Suprapubic skin (tissue), 3 donors: ENCODE data around the gene ATXN7L2.

ENCODE experiments used
- CTCF ChIP-seq, 2 donors: fragments of 200-600 bp in 1 of 2; fragments of 450-650 bp in 1 of 2; sonication (generic) in 1 of 2; IDR thresholded peaks; one replicate each; pipeline ENCODE4 v1.5.1; 2016 to 2019; ENCODE audit warnings: antibody characterized with exemption in 2 of 2, mild to moderate bottlenecking in 1 of 2, moderate library complexity in 1 of 2
- EP300 ChIP-seq: sonication (generic); formaldehyde crosslinking; IDR thresholded peaks from one replicate; pipeline ENCODE4 v1.6.1; 2017; ENCODE audit warnings: antibody characterized with exemption
- POLR2A ChIP-seq, 2 donors: fragments of 450-650 bp; IDR thresholded peaks; one replicate each; pipeline ENCODE4 v1.6.1; 2017; ENCODE audit warnings: antibody characterized with exemption in 2 of 2, mild to moderate bottlenecking in 2 of 2, moderate library complexity in 2 of 2

- no peak for TF ChIP-seq CTCF (IDR thresholded peaks at IDR 0.05)
- no peak for TF ChIP-seq EP300
- TF ChIP-seq POLR2A (IDR thresholded peaks at IDR 0.05) = no peak
Observed at GRCh38 chr1:109500941-109501381, 17.3 kb downstream of the ATXN7L2 start.
